HCT116 (cell line): ENCODE measurements around the gene DUS4L. TPM values are rescaled to one million over a fixed set of nuclear protein-coding genes. Genes with fewer than 3 reads are reported as not detected.

Source experiments
- ATAC-seq: fragments of 200-7000 bp; cut with Tn5 transposase; 2 replicates; pipeline ENCODE4 v1.9.1; 2020; ENCODE audit warnings: mild to moderate bottlenecking, moderate library complexity
- BruUV-seq: library from RNA; stranded (reverse); fragments of 400-500 nt; replicated peaks from 2 replicates; lab custom pipeline; 2021; lab: Mats Ljungman, UMichigan
- CTCF ChIA-PET: fragments of 300-600 bp; sonication (Branson Sonifier 250); formaldehyde crosslinking; loops from one replicate; lab custom pipeline; 2021; ENCODE audit warnings: antibody characterized with exemption; lab: Charles Lee
- POLR2A ChIA-PET: fragments of 300-600, 350-600 bp; sonication (Branson Sonifier 250); formaldehyde crosslinking; loops from one replicate; lab custom pipeline; 2021; ENCODE audit warnings: antibody characterized with exemption; lab: Charles Lee
- RAD21 ChIA-PET, 2 experiments: fragments of 300-600 bp; sonication (Branson Sonifier 250); formaldehyde crosslinking; loops; one replicate each; lab custom pipeline; 2023; ENCODE audit warnings: low total read pairs in 2 of 2; ENCODE audit not compliant: uncharacterized antibody in 2 of 2, unreplicated experiment in 2 of 2, low non-redundant PET in 1 of 2; lab: Charles Lee
- DNase-seq: peaks from one replicate; pipeline ENCODE4 v3.0.0-alpha.2; 2010; ENCODE audit warnings: low read depth, low spot score
- H2AFZ ChIP-seq: fragments of 200-600 bp; shearing (Covaris generic), sonication (generic); 2 replicates; pipeline ENCODE4 v1.6.1; 2017; ENCODE audit warnings: low read depth, mixed run types, mixed read lengths, antibody characterized with exemption, low read length; ENCODE audit not compliant: poor library complexity, severe bottlenecking
- H3K27ac ChIP-seq: 2 replicates; pipeline ENCODE4 v1.5.1; 2012; ENCODE audit warnings: low read depth, low read length
- H3K27me3 ChIP-seq: fragments of 200-600 bp; sonication (generic); 2 replicates; pipeline ENCODE4 v1.6.1; 2016; ENCODE audit warnings: mixed run types, low read length, mixed read lengths; ENCODE audit not compliant: insufficient read depth
- H3K36me3 ChIP-seq, 2 experiments: fragments of 200-500 bp in 1 of 2; fragments of 200-600 bp in 1 of 2; sonication (Bioruptor generic) in 1 of 2; sonication (generic) in 1 of 2; 2 replicates each; pipeline versions ENCODE4 v1.5.1 to v1.6.1; 2014 to 2016; ENCODE audit warnings: low read length in 2 of 2, inconsistent platforms in 1 of 2, mixed read lengths in 1 of 2, mixed run types in 1 of 2; ENCODE audit not compliant: insufficient read depth in 2 of 2, control insufficient read depth in 1 of 2
- H3K4me1 ChIP-seq, 2 experiments: fragments of 200-600 bp in 1 of 2; sonication (generic) in 1 of 2; 2 replicates each; pipeline versions ENCODE4 v1.5.1 to v1.6.1; 2012 to 2017; ENCODE audit warnings: low read length in 2 of 2, inconsistent platforms in 1 of 2, mild to moderate bottlenecking in 1 of 2, mixed read lengths in 1 of 2, mixed run types in 1 of 2, moderate library complexity in 1 of 2; ENCODE audit not compliant: insufficient read depth in 2 of 2, control insufficient read depth in 1 of 2
- H3K4me2 ChIP-seq: fragments of 200-600 bp; sonication (generic); 2 replicates; pipeline ENCODE4 v1.6.1; 2017; ENCODE audit warnings: mixed run types, low read length, mixed read lengths
- H3K4me3 ChIP-seq, 2 experiments: fragments of 200-600 bp in 1 of 2; sonication (generic) in 1 of 2; replicated peaks in 1 of 2; 2 replicates each; pipeline ENCODE4 v1.5.1; 2011 to 2016; ENCODE audit warnings: low read length in 2 of 2, control low read depth in 1 of 2, low read depth in 1 of 2, mild to moderate bottlenecking in 1 of 2, mixed read lengths in 1 of 2, mixed run types in 1 of 2
- H3K79me2 ChIP-seq: fragments of 200-600 bp; sonication (generic); 2 replicates; pipeline ENCODE4 v1.6.1; 2017; ENCODE audit warnings: mild to moderate bottlenecking, mixed run types, low read length, moderate library complexity, mixed read lengths; ENCODE audit not compliant: insufficient read depth
- H3K9ac ChIP-seq: fragments of 200-600 bp; sonication (generic); 2 replicates; pipeline ENCODE4 v1.6.1; 2016; ENCODE audit warnings: low read length, mixed read lengths
- H3K9me2 ChIP-seq: fragments of 200-600 bp; sonication (generic), shearing (Covaris generic); 2 replicates; pipeline ENCODE4 v1.6.1; 2017; ENCODE audit warnings: mixed run types, mild to moderate bottlenecking, moderate library complexity; ENCODE audit not compliant: insufficient read depth
- H3K9me3 ChIP-seq, 2 experiments: fragments of 200-500 bp in 1 of 2; fragments of 200-600 bp in 1 of 2; sonication (Bioruptor generic) in 1 of 2; sonication (generic) in 1 of 2; 2 replicates each; pipeline ENCODE4 v1.6.1; 2014 to 2017; ENCODE audit warnings: low read length in 2 of 2, mixed read lengths in 2 of 2, inconsistent platforms in 1 of 2, low read depth in 1 of 2, mild to moderate bottlenecking in 1 of 2, mixed run types in 1 of 2, moderate library complexity in 1 of 2; ENCODE audit not compliant: control insufficient read depth in 1 of 2, insufficient read depth in 1 of 2
- H4K20me1 ChIP-seq: fragments of 200-600 bp; sonication (generic), shearing (Covaris generic); 2 replicates; pipeline ENCODE4 v1.6.1; 2017; ENCODE audit warnings: mixed run types, mild to moderate bottlenecking, moderate library complexity; ENCODE audit not compliant: insufficient read depth
- CBX3 ChIP-seq: IDR thresholded peaks from 2 replicates; pipeline ENCODE4 v1.6.1; 2012; ENCODE audit warnings: low read depth
- CEBPB ChIP-seq: IDR thresholded peaks from 2 replicates; pipeline ENCODE4 v1.6.1; 2012; ENCODE audit warnings: low read depth
- EGR1 ChIP-seq: IDR thresholded peaks from 2 replicates; pipeline ENCODE4 v1.6.1; 2012; ENCODE audit warnings: low read depth
- ELF1 ChIP-seq: IDR thresholded peaks from 2 replicates; pipeline ENCODE4 v1.6.1; 2012; ENCODE audit warnings: low read depth, borderline replicate concordance
- FOSL1 ChIP-seq: IDR thresholded peaks from 2 replicates; pipeline ENCODE4 v1.6.1; 2012; ENCODE audit warnings: low read depth
- JUND ChIP-seq: IDR thresholded peaks from 2 replicates; pipeline ENCODE4 v1.6.1; 2012
- POLR2AphosphoS5 ChIP-seq: IDR thresholded peaks from 2 replicates; pipeline ENCODE4 v1.6.1; 2011; ENCODE audit warnings: mild to moderate bottlenecking, low read depth, low read length, moderate library complexity
- SIN3A ChIP-seq: IDR thresholded peaks from 2 replicates; pipeline ENCODE4 v1.6.1; 2012; ENCODE audit warnings: low read depth
- SP1 ChIP-seq: IDR thresholded peaks from 2 replicates; pipeline ENCODE4 v1.6.1; 2012; ENCODE audit warnings: low read depth
- TCF7L2 ChIP-seq: IDR thresholded peaks from 2 replicates; pipeline ENCODE4 v1.7.0; 2011; ENCODE audit warnings: borderline replicate concordance, inconsistent platforms; ENCODE audit not compliant: insufficient read depth, insufficient read length; ENCODE audit errors: extremely low read depth
- YY1 ChIP-seq: IDR thresholded peaks from 2 replicates; pipeline ENCODE4 v1.6.1; 2011; ENCODE audit warnings: low read length, low read depth, moderate library complexity, mild to moderate bottlenecking; ENCODE audit not compliant: insufficient replicate concordance; ENCODE audit errors: extremely low read depth
- ZBTB33 ChIP-seq: IDR thresholded peaks from 2 replicates; pipeline ENCODE4 v1.6.1; 2011; ENCODE audit warnings: mild to moderate bottlenecking, low read length, moderate library complexity; ENCODE audit not compliant: insufficient replicate concordance; ENCODE audit errors: extremely low read depth
- ZFX ChIP-seq: fragments of 450-650 bp; IDR thresholded peaks from 2 replicates; pipeline ENCODE4 v1.6.1; 2017
- intact Hi-C: fragments of 100-400 bp; cut with micrococcal nuclease; formaldehyde crosslinking; loops from 2 replicates; pipeline ENCODE4 v1.10.0; 2022
- total RNA-seq: library from RNA; stranded (reverse); gene quantifications from one replicate; pipeline ENCODE4 v1.2.1, GENCODE V29; 2021; ENCODE audit not compliant: unreplicated experiment
- TF ChIP-seq, protein P1 (sequence below), 3 experiments: fragments of 200-600 bp in 1 of 3; sonication (generic) in 1 of 3; IDR thresholded peaks in 2 of 3; conservative IDR thresholded peaks in 1 of 3; 2 replicates each; pipeline ENCODE4 v1.5.1; 2012 to 2017; ENCODE audit warnings: low read depth in 2 of 3, low read length in 2 of 3, antibody characterized with exemption in 1 of 3, borderline replicate concordance in 1 of 3, control low read depth in 1 of 3, mild to moderate bottlenecking in 1 of 3, mixed read lengths in 1 of 3, mixed run types in 1 of 3, moderate library complexity in 1 of 3; ENCODE audit not compliant: insufficient read depth in 1 of 3
- TF ChIP-seq, protein P2 (sequence below): IDR thresholded peaks from 2 replicates; pipeline ENCODE4 v1.6.1; 2012

The DUS4L gene
- total RNA-seq, 1 experiment from 2014 or later = 12.6 TPM

DNA sequence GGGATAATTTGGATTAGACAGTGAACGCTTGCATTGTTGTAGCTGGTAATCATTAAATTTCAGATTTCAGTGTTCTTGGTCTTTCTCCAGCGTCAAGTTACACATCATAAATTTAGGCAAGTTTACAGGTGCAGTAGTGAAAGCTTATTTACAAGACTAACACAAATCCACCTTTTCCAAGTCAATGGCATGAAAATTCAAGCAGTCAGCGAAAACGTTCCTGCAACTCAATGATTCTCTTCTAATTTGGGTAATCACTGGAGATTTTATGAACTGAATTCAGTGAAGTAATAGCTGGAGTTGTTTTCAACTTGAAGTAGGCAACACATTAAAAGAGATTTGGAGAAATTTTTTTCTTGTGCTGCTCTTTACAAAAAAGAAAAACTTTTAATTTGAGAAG lies 34.2 kb downstream of the DUS4L start:
- no TSS peak for BruUV-seq
- no peak overlapping the region for H2AFZ ChIP-seq
- H3K9me2 ChIP-seq = no peaks in the 10 kb centered on the region
- intact Hi-C loops = loop anchor here (10.0 kb wide), 1 partner anchor 343 kb away; no protein-coding TSS in a partner anchor
- no peak for TF ChIP-seq ELF1
- no peak for TF ChIP-seq SP1
- no peak for TF ChIP-seq FOSL1
- no peak for TF ChIP-seq TCF7L2
- TF ChIP-seq, protein P1, sequence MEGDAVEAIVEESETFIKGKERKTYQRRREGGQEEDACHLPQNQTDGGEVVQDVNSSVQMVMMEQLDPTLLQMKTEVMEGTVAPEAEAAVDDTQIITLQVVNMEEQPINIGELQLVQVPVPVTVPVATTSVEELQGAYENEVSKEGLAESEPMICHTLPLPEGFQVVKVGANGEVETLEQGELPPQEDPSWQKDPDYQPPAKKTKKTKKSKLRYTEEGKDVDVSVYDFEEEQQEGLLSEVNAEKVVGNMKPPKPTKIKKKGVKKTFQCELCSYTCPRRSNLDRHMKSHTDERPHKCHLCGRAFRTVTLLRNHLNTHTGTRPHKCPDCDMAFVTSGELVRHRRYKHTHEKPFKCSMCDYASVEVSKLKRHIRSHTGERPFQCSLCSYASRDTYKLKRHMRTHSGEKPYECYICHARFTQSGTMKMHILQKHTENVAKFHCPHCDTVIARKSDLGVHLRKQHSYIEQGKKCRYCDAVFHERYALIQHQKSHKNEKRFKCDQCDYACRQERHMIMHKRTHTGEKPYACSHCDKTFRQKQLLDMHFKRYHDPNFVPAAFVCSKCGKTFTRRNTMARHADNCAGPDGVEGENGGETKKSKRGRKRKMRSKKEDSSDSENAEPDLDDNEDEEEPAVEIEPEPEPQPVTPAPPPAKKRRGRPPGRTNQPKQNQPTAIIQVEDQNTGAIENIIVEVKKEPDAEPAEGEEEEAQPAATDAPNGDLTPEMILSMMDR (IDR thresholded peaks at IDR 0.05 in 2 of 3, conservative IDR thresholded peaks at IDR 0.05 in 1 of 3; ENCODE audit: borderline replicate concordance in 1 of 3, insufficient read depth in 1 of 3, low read depth in 2 of 3, low read length in 2 of 3) = no peak
- TF ChIP-seq CBX3 = no peak
- TF ChIP-seq CEBPB = no peak
- no peak for TF ChIP-seq ZBTB33
- no peak for TF ChIP-seq JUND
- no peak for TF ChIP-seq POLR2AphosphoS5
- no peak for TF ChIP-seq ZFX
- no peak for TF ChIP-seq SIN3A
- TF ChIP-seq, protein P2, sequence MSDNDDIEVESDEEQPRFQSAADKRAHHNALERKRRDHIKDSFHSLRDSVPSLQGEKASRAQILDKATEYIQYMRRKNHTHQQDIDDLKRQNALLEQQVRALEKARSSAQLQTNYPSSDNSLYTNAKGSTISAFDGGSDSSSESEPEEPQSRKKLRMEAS = no peak
- no peak for TF ChIP-seq YY1
- no peak for TF ChIP-seq EGR1
- no peaks in the 10 kb centered on the region for H3K9me3 ChIP-seq
- CTCF ChIA-PET = no interaction called here
- H3K79me2 ChIP-seq = no peaks in the 10 kb centered on the region
- H3K9ac ChIP-seq = no peak overlapping the region
- POLR2A ChIA-PET = no interaction called here
- H3K36me3 ChIP-seq = peaks cover 0 to 14% of the 10 kb centered on the region in 2 experiments; a peak in 1 of 4 replicates
- no peak overlapping the region for H3K4me3 ChIP-seq
- DNase-seq (no peak), ATAC-seq (no peak)
- H3K27ac ChIP-seq = no peak overlapping the region
- no peaks in the 10 kb centered on the region for H4K20me1 ChIP-seq
- H3K27me3 ChIP-seq = no peaks in the 10 kb centered on the region
- no peaks in the 10 kb centered on the region for H3K4me1 ChIP-seq
- RAD21 ChIA-PET = no interaction called here
- no peak overlapping the region for H3K4me2 ChIP-seq
